GM12864 (cell line): ENCODE data around the gene TAAR6.

Source experiments
- DNase-seq: peaks from one replicate; pipeline ENCODE4 v3.0.0-alpha.2; 2011; ENCODE audit warnings: low read depth
- H3K4me3 ChIP-seq: 2 replicates; pipeline ENCODE4 v1.5.1; 2011; ENCODE audit warnings: mild to moderate bottlenecking, low read depth, low read length, control low read depth
- TF ChIP-seq, protein P1 (sequence below): IDR thresholded peaks from 2 replicates; pipeline ENCODE4 v1.5.1; 2011; ENCODE audit warnings: low read depth, mild to moderate bottlenecking, moderate library complexity, low read length, control low read depth, inconsistent platforms; ENCODE audit errors: missing control alignments

TAAR6 gene

DNA sequence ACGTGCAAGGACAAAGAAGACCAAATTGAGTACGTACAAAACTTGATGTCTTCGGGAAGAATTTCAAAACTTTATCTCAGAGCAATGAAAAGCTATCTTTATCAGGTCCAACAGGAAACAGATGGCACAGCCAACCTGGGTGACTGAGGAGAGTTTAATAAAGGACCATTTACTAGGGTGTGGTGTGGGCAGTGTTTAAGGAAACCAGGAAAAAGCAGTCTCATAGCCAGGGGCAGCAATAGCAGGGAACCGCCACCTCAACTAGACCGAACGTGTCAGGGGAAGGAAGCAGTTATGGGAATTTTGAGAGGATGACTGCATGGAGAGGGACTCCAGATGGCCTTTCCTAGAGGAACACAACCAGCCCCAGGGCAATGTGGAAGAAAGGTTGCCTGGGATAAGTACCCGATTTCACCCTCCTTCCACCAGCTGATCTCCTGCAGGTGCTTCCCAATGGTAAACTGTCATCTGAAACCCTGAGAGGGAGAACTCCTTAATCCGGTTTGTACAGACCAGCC, 34.6 kb downstream of the TAAR6 start:
- H3K4me3 ChIP-seq = no peak overlapping the region
- no peak for DNase-seq
- TF ChIP-seq, protein P1, sequence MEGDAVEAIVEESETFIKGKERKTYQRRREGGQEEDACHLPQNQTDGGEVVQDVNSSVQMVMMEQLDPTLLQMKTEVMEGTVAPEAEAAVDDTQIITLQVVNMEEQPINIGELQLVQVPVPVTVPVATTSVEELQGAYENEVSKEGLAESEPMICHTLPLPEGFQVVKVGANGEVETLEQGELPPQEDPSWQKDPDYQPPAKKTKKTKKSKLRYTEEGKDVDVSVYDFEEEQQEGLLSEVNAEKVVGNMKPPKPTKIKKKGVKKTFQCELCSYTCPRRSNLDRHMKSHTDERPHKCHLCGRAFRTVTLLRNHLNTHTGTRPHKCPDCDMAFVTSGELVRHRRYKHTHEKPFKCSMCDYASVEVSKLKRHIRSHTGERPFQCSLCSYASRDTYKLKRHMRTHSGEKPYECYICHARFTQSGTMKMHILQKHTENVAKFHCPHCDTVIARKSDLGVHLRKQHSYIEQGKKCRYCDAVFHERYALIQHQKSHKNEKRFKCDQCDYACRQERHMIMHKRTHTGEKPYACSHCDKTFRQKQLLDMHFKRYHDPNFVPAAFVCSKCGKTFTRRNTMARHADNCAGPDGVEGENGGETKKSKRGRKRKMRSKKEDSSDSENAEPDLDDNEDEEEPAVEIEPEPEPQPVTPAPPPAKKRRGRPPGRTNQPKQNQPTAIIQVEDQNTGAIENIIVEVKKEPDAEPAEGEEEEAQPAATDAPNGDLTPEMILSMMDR = no peak

DNA sequence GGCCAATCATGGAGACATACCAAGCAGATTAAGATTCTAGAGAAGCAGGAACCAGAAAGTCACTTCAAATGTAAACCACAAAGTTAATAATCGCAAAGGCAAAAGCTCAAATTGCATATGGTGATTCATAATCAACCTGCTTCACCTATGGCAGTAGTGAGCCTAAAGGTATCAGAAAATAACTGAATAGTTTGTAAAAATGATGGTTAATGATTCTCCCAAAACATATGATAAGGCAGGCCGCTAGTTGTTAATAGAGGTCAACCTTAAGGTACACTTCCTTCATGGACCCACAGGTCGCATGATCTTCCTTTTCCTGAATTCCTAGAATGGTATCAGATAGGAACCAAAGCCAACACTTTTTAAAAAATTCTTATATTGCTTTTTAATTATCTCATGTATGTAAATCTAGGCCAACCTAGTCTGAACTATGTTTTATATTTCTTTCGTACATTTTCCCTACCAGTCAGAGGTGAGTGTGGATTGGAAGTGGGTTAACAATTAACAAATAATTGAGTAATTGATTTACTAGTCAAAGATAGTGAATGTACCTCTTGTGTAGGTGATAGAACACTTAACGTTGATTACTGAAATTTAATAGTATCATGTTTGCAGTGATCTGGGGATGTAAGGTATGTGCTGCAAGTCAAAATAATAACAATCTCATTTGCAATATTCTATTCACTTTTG, 37.6 kb downstream of the TAAR6 start:
- TF ChIP-seq, protein P1 = no peak
- H3K4me3 ChIP-seq = no peak overlapping the region
- no peak for DNase-seq

DNA sequence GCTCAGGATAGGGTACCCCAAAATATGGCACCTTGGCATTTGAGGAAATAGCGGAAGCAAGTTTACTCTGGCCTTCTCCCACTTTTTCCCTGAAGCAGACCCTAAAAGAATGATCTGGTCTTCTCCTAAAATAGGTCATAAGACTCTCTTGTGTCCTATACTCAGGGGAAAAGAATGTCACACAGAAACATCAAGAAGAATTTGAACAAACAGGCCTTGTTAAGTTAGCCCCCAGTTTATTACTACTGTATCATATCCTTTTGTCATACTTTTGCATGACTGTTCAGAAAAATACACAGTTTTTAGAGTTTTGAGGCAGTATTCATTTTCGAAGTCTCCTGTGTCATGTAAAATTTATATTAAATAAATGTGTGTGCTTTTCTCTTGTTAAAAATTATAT, 41.5 kb downstream of the TAAR6 start:
- H3K4me3 ChIP-seq = no peak overlapping the region
- DNase-seq = no peak
- TF ChIP-seq, protein P1 = no peak

DNA sequence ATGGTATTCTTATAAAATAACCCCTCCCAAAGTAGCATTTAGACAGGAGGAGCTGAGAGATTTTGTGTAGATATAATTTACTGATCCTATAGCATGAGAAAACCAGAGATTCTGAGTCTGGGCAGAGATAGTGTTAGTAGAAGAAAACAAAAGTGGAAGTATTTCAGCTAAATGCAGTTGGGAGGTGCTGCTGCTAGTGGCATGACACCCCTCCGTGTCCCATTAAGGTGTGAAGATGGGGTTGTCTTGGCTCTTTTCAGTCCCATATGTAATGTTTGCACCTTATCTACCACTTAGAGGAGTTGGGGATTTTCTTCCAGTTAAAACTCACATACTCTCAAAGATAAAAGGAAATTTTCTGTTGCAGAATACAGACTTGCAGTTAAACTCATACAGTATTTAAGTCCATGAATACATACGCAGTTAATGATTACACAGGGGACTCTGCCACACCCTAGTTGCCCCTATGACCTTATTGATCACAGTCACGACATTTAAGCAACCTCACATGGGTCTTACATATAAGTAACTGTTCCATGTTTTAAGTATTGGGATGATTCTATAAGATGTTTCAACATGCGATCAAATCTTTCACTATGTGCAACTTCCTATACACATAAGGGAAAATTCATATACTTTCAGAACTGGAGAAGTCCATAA, 42.5 kb downstream of the TAAR6 start:
- DNase-seq = no peak
- TF ChIP-seq, protein P1 = no peak
- H3K4me3 ChIP-seq = no peak overlapping the region

DNA sequence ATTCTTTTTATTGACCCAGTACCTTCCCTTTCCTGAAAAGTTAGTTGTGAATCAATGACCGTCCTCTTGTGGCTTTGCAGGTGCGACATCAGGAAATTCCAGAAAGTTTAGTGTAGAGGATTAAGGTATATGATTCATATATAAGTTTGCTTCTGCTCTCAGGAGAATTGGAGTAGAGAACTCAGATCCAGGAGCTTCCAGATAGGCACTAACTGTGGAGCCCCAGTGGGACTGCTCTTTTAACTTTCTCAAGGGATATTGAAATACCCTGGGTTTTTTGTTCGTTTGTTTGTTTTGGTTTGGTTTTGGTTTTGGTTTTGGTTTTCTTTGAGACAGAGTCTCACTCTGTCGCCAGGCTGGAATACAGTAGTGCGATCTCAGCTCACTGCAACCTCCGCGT, 44.4 kb downstream of the TAAR6 start:
- TF ChIP-seq, protein P1 = no peak
- peak overlapping the region; percentile 40 for H3K4me3 ChIP-seq
- DNase-seq = no peak

DNA sequence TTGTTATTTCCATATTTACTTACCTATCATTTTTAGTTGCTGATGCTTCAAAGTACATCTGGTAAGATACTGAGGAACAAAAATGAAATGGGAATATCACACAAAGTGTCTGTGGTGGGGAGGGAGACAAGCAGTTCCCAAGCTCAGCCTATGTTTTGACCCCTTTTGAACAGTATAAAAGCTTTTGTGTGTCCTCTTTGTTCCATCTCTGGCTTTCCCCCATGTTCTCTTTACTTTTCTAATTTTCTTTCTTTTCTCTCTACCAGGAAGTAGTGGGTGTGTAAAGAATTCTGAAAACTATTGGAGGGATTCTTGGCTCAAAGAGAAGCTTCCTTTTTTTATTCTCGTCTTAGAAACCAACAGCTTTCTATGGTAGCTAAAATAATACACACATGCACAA, 46.6 kb downstream of the TAAR6 start:
- no peak overlapping the region for H3K4me3 ChIP-seq
- TF ChIP-seq, protein P1 = no peak
- DNase-seq = no peak
